Stimulated activated CD8-positive, alpha-beta memory T cell treated with anti-CD3 and anti-CD28 coated beads, Interleukin-4, amount 100 ng/mL, for 24 hours (primary cell): ENCODE measurements around the gene FFAR4.

Source experiments
- DNase-seq: peaks from one replicate; pipeline ENCODE4 v3.0.0-alpha.2; 2020; ENCODE audit warnings: low read depth

Gene FFAR4

GRCh38 chr10:93572606-93573005 lies 6.1 kb downstream of the FFAR4 start:
- DNase-seq: no peak

DNA sequence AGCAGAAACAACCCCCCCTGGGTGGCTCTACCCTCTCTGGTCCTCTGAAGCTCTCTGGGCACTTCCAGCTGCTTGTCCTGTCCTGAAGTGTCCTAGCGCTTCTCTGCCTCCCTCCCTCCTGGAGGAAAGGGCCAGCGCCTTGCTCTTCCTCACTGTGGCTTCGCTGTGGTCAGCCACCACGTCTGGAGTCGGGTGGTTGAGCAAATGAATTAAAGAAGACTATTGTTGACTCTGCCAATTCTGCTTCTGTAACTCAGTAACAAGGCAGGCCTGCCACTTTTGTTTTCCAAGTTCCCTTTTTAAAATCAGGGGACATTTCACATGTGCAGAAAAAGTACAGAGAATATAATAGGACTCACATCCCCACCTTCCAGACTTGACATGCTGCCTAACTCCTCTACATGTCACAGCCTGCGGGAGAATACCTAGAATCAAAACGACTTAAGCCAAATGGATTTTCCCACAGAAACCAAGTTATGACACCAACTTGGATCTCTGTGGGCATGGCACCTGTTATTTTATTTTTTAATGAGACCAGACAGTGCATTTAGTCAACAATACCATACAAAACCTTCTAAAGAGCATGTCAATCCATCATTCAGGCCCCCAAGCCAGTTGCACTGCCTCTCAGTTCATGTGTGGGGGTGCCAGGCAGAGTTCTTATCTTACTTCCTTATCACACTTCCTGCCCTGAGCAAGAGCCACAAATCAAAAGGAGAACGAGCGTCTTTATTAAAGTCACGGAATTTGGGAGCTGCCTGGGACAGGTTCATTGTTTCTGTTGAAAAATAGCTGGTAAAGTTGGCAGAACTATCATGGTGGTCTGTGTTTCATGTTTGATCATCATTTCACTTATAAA lies 6.8 kb downstream of the FFAR4 start:
- no peak for DNase-seq

GRCh38 chr10:93573924-93574323 lies 7.5 kb downstream of the FFAR4 start:
- DNase-seq: no peak

DNA sequence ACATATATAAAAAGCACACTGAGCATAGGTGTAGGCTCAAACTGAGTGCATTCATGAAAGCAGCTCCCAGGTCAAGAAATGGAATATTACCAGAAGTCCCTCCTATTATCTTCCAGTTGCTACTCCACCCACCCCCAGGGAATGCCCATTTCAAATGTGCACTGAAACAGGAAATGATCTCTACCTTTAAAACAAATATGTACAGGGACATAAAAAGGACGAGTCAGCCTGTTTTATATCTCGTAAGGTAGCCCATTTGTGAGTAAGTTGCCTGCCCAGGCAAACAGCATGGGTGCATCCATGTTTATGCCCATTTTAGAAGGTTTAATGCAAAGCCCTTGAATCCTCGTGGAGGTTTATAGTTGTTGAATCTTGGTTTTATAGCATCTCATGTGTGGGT lies 10.4 kb downstream of the FFAR4 start:
- DNase-seq: no peak

GRCh38 chr10:93577565-93577964 lies 11.1 kb downstream of the FFAR4 start:
- DNase-seq: no peak

- DNase-seq: no peak
Measured at GRCh38 chr10:93579089-93579488, 12.6 kb downstream of the FFAR4 start.

DNA sequence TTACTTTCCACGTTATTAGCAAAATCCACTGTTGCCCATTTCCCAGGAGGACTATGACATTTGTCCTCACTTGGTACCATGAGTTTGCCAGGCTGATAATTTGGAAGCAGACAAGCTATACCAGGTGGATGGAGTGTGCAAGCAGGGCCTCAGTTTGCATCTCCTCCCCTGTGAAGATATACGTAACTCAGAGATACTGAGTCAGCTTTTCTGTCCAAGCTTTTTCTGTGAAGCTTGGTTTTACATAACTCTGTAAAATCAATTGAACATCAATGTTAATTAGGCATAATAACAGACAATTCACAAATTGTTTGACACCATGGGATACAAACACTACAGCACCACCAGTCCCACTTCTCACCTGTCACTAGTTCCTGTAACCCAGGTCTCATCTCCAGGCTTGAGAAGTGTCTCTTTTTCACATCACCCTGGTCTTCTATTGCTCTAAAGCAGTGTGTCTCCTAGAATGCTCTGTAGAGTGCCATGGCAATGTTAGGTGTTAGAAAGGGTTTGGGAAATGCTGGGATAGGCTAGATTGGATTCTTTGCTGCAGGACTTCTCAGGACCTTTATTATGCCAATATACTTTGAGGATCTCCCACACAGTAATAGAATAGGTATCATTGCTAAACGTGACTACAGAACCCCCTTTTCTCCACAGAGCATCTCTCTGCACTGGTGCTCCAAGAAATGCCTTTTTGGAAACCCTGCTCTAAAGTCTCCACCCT lies 13.7 kb downstream of the FFAR4 start:
- DNase-seq: no peak

- DNase-seq: no peak
Measured at GRCh38 chr10:93580828-93581227, 14.4 kb downstream of the FFAR4 start.

GRCh38 chr10:93584445-93584844 lies 18.0 kb downstream of the FFAR4 start:
- DNase-seq: no peak

- no peak for DNase-seq
Measured at GRCh38 chr10:93589648-93590562, 23.4 kb downstream of the FFAR4 start.

- no peak for DNase-seq
Measured at GRCh38 chr10:93590638-93591037, 24.2 kb downstream of the FFAR4 start.

DNA sequence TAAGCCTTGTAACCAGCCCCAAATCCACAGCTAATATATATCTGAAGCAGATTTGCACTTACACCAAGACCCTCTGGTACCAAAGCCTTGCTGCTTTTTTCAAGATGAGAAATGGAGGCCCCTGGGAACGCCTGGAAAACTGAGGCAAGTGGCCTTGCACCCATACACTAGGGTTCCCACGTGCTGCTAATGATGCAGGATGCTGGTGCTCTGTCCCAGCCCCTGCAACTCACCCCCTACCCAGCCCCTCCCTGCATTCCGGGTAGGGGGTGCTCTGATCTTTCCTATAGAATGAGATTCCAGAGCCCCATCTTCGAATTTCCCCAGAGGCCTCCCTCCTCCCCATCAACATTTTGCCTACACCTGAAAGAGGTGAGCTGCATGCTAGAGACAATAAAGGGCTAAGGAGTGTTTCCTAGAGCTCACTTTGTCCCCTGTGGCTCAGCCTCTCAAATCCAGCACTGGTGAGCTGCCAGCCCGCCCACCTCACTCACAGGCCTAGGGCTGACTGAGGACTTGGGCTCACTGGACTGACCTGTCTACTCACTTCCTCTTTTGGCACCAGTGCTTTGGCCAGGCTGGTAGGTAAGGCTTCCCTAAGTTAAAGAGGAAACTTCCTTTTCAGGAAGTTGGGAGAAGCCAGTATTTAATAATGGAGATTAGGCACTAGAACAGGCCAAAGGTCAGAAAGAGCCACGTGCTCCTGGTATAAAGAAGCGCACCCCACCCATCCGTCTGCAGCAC lies 24.8 kb downstream of the FFAR4 start:
- no peak for DNase-seq

GRCh38 chr10:93593254-93593653 lies 26.8 kb downstream of the FFAR4 start:
- DNase-seq: no peak

DNA sequence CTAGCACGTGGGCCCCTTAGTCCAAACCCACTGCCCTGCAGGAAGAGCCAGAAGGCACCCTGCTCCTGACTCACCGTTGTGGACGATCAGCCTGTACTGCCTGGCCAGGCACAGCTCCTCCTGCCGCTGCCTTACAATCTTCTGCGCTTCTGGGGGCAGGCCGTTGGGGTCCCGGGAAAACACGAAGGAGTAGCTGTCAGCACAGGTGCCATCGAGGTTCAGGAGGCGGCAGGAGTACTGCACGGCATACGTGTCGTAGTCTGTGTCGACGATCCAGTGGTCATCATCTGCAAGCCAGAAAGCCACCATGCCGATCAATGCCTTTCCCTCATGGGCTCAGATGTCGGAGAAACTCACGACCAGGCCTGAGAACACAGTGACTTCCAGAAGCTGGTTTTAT lies 27.3 kb downstream of the FFAR4 start:
- no peak for DNase-seq

GRCh38 chr10:93594518-93594917 lies 28.1 kb downstream of the FFAR4 start:
- DNase-seq: no peak

GRCh38 chr10:93595378-93596161 lies 29.1 kb downstream of the FFAR4 start:
- no peak for DNase-seq

GRCh38 chr10:93596539-93596938 lies 30.1 kb downstream of the FFAR4 start:
- no peak for DNase-seq

- DNase-seq: no peak
Measured at GRCh38 chr10:93597075-93597599, 30.7 kb downstream of the FFAR4 start.

DNA sequence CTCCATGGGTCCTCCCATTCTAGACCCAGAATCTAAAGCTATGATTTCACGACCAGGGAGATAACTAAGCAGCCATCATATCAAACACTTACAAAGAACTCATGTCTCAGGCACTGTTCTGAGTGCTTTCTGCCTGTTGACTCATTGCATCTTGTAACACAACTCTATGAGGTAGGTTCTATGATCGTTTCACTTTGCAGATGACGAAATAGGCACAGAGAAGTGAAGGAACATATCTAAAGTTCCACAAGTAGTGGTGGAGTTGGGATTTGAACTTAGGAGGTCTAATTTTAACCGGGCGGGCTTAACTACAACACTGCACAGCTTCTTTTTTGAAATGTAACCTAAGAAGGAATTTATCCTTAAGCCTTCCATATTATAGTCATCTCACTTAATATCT lies 31.7 kb downstream of the FFAR4 start:
- no peak for DNase-seq

DNA sequence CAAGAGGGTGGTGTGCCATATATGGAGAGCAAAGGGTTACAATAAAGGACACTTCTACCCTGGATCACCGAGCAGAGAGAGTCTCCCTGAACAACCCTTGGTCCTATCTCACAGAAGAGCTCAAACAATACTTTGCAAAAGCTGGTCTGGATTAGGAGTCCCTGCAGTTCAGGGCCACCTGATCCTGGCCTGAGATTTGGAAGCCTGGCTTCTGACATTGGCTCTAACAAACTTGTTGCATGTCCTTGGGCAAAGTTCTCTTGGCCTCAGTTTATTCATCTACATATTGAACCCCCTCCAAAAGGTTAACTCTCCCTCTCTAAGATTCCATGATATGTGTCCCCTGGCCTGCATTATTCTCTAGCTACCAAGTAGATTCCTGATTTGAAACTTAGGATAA lies 32.9 kb downstream of the FFAR4 start:
- DNase-seq: no peak

DNA sequence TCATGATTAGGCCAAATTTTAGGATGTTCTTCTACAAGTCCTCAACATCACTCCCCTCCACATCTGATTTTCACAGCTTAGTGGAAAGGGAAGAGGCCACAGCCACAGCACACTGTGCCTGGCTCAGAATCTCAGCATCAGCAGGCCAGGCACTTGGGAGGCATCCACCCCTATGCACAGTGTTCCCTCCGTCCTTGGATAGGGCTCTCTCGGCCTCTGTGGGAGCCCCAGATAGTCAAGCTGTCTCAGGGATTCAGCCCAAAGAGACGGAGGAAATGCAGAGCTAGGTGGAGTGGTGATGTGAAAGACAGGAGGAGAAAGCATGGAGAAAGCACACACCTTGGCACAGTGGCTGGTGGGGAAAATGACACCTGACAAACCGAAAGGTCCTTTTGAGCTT lies 33.3 kb downstream of the FFAR4 start:
- no peak for DNase-seq
